Liver (tissue), 3 donors: ENCODE data around the gene YY2.

Experiments used
- TAF1 ChIP-seq: conservative IDR thresholded peaks from 2 replicates; pipeline ENCODE4 v1.6.1; 2016; ENCODE audit warnings: antibody characterized with exemption, mild to moderate bottlenecking
- TF ChIP-seq, protein P1 (sequence below): fragments of 150-350 bp; IDR thresholded peaks from 2 replicates; pipeline ENCODE4 v1.5.1; 2017; ENCODE audit warnings: improper control_type of control experiment, low read depth, low read length; ENCODE audit not compliant: missing input control
- donor health status: healthy.
- donor health status: healthy.

DNA sequence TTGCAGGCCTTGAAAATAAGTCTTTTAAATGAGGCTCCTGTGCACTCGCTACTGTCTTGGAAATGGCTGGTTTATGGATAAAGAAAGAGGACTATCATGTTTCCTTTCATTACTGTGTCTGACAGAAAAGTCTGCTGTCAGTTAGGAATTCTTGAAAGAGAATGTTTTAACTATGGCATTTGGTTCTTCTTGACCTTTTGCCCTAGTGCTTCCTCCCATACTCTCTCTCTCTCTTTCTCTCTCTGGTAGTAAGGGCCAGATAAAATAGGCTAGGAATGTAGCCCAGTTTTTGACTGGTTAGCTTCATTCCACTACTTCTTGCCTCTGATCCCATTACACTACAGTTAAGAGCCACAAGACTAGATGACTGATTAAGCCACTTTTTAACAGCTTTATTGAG lies 29.8 kb downstream of the YY2 start:
- TF ChIP-seq, protein P1, sequence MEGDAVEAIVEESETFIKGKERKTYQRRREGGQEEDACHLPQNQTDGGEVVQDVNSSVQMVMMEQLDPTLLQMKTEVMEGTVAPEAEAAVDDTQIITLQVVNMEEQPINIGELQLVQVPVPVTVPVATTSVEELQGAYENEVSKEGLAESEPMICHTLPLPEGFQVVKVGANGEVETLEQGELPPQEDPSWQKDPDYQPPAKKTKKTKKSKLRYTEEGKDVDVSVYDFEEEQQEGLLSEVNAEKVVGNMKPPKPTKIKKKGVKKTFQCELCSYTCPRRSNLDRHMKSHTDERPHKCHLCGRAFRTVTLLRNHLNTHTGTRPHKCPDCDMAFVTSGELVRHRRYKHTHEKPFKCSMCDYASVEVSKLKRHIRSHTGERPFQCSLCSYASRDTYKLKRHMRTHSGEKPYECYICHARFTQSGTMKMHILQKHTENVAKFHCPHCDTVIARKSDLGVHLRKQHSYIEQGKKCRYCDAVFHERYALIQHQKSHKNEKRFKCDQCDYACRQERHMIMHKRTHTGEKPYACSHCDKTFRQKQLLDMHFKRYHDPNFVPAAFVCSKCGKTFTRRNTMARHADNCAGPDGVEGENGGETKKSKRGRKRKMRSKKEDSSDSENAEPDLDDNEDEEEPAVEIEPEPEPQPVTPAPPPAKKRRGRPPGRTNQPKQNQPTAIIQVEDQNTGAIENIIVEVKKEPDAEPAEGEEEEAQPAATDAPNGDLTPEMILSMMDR, result no peak
- TF ChIP-seq TAF1, result no peak
